Right forelimb (tissue), 1 donor: ENCODE measurements around the gene TRIP12.
"Not testable (repeated sequence)": the region's sequence is repeated elsewhere in the genome, so short reads cannot be mapped to it uniquely, and the experiment has no call there.

Experiments
- DNase-seq: peaks from one replicate; pipeline ENCODE4 v3.0.0-alpha.2; 2018

The TRIP12 gene

GRCh38 chr2:229921892-229922448 is at the start of gene TRIP12:
TRIP12 (minus strand) TSS chr2:229922009; CDS start chr2:229880079, 41,930 bp downstream.
- peak; percentile 98 for DNase-seq

- no peak for DNase-seq
These were observed 49.5 kb upstream of the TRIP12 start for GRCh38 chr2:229971298-229971790.

GRCh38 chr2:229970406-229970805 is 48.6 kb upstream of the TRIP12 start:
- DNase-seq: no peak

GRCh38 chr2:229969921-229970320 is 48.1 kb upstream of the TRIP12 start:
- no peak for DNase-seq

- DNase-seq: not testable (repeated sequence)
These were observed 41.8 kb upstream of the TRIP12 start for GRCh38 chr2:229963596-229963995.

GRCh38 chr2:229956491-229956890 is 34.7 kb upstream of the TRIP12 start:
- no peak for DNase-seq

GRCh38 chr2:229955663-229956062 is 33.9 kb upstream of the TRIP12 start:
- DNase-seq: no peak

GRCh38 chr2:229952256-229952835 is 30.5 kb upstream of the TRIP12 start:
- no peak for DNase-seq

- no peak for DNase-seq
These were observed 25.7 kb upstream of the TRIP12 start for GRCh38 chr2:229947544-229947943.

- no peak for DNase-seq
These were observed 24.2 kb upstream of the TRIP12 start for GRCh38 chr2:229945975-229946374.

- no peak for DNase-seq
These were observed 22.1 kb upstream of the TRIP12 start for GRCh38 chr2:229943770-229944449.

- no peak for DNase-seq
These were observed 21.4 kb upstream of the TRIP12 start for GRCh38 chr2:229943171-229943570.

- DNase-seq: no peak
These were observed 20.9 kb upstream of the TRIP12 start for GRCh38 chr2:229942671-229943070.

GRCh38 chr2:229937537-229937936 is 15.7 kb upstream of the TRIP12 start:
- DNase-seq: no peak

GRCh38 chr2:229931241-229931640 is 9.4 kb upstream of the TRIP12 start:
- DNase-seq: no peak

GRCh38 chr2:229930656-229931055 is 8.8 kb upstream of the TRIP12 start:
- DNase-seq: no peak

GRCh38 chr2:229927817-229928321 is 6.1 kb upstream of the TRIP12 start:
- no peak for DNase-seq

- no peak for DNase-seq
These were observed 3.4 kb upstream of the TRIP12 start for GRCh38 chr2:229925201-229925600.

- DNase-seq: not testable (repeated sequence)
These were observed 2.7 kb upstream of the TRIP12 start for GRCh38 chr2:229924541-229924940.

- no peak for DNase-seq
These were observed 909 bp upstream of the TRIP12 start, which contains the start of gene FBXO36 for GRCh38 chr2:229922449-229923386. FBXO36 (plus strand) TSS chr2:229922503; CDS start chr2:229922514, 11 bp downstream.

GRCh38 chr2:229921101-229921891 is 513 bp downstream of the TRIP12 start:
- DNase-seq: peak; percentile 77
